ENCODE measurements around the gene SHF. TPM values are rescaled to one million over a fixed set of nuclear protein-coding genes. Genes with fewer than 3 reads are reported as not detected.

Gene SHF
- total and polyA plus RNA-seq, 2 of the 4 experiments (the other 2 are of a cell fraction): 1.8 to 3.5 TPM

GRCh38 chr15:45141386-45141785 lies 46.4 kb downstream of the SHF start:
- Histone ChIP-seq H2AK9ac (replicated peaks; ENCODE audit: low read depth, low read length, poor library complexity) (no peak overlapping the region), H3K4me1 (ENCODE audit: control insufficient read depth, insufficient read depth, low read length) (no peaks in the 10 kb centered on the region), H4K20me1 (ENCODE audit: insufficient read depth, low read length) (no peaks in the 10 kb centered on the region), H2BK15ac (ENCODE audit: low read depth, low read length) (no peak overlapping the region), H3K9me3 (ENCODE audit: control insufficient read depth, insufficient read depth, low read length) (no peaks in the 10 kb centered on the region), H2BK20ac (ENCODE audit: low read depth, low read length) (no peak overlapping the region), H4K8ac (ENCODE audit: low read depth in 2 of 2, low read length in 2 of 2) (no peak overlapping the region), H2BK120ac (ENCODE audit: low read depth, low read length) (no peak overlapping the region), H3K56ac (ENCODE audit: extremely low read depth, insufficient read depth, low read length) (no peak overlapping the region), H4K5ac (ENCODE audit: low read depth, low read length) (no peak overlapping the region), H3K9me1 (ENCODE audit: insufficient read depth, low read length) (no peaks in the 10 kb centered on the region), H3K4me2 (ENCODE audit: low read depth, low read length) (no peak overlapping the region), H2BK5ac (ENCODE audit: low read depth, low read length, poor library complexity, severe bottlenecking) (no peak overlapping the region), H3K27ac (ENCODE audit: insufficient read depth, low read length) (no peak overlapping the region), H3K14ac (replicated peaks; ENCODE audit: low read depth, low read length) (no peak overlapping the region), H3K4ac (ENCODE audit: low read depth, low read length) (no peak overlapping the region), H3K23ac (ENCODE audit: low read depth, low read length) (no peak overlapping the region), H3K18ac (ENCODE audit: low read depth, low read length) (no peak overlapping the region), H3K36me3 (ENCODE audit: control insufficient read depth, insufficient read depth, low read length) (no peaks in the 10 kb centered on the region), H2AFZ (replicated peaks; ENCODE audit: low read length, poor library complexity) (peak overlapping the region; percentile 32), H3K27me3 (ENCODE audit: control insufficient read depth, insufficient read depth, low read length) (peaks cover 49% of the 10 kb centered on the region), H3K4me3 (ENCODE audit: insufficient read depth, low read depth, low read length) (no peak overlapping the region), H2AK5ac (ENCODE audit: low read depth, low read length) (no peak overlapping the region), H4K91ac (ENCODE audit: insufficient read depth, low read depth, low read length) (no peak overlapping the region), H3K79me1 (ENCODE audit: low read depth in 1 of 2, low read length in 2 of 2) (no peaks in the 10 kb centered on the region), H3K9ac (ENCODE audit: low read depth, low read length) (no peak overlapping the region)
- intact Hi-C loops (cut with micrococcal nuclease) (no loop called here), in situ Hi-C loops (cut with MboI; ENCODE audit: low sequenced_read_pairs) (no loop called here), dilution Hi-C loops (cut with HindIII; ENCODE audit: low sequenced_read_pairs, unreplicated experiment) (no loop called here)
- BruUV-seq (replicated peaks): no TSS peak
- POLR2A ChIA-PET (ENCODE audit: unreplicated experiment): no interaction called here
- WGBS, 2 experiments (ENCODE audit: extremely low coverage in 2 of 2, insufficient read length in 1 of 2): no CpG with 5 or more reads among the region's 5 CpGs
- CTCF ChIA-PET: no interaction called here
- no peak for DNase-seq
- no peak for TF ChIP-seq ELK1 (IDR thresholded peaks at IDR 0.05; ENCODE audit: borderline replicate concordance, low read depth, low read length)
- no peak for TF ChIP-seq CHD1 (IDR thresholded peaks at IDR 0.05; ENCODE audit: low read depth, low read length)
- TF ChIP-seq FOS (IDR thresholded peaks at IDR 0.05; ENCODE audit: low read depth, low read length): no peak
- TF ChIP-seq CTCF (conservative IDR thresholded peaks at IDR 0.05; ENCODE audit: low read depth, low read length): no peak
- no peak for TF ChIP-seq RCOR1 (IDR thresholded peaks at IDR 0.05; ENCODE audit: insufficient replicate concordance, low read length)
- no peak for ATAC-seq (ENCODE audit: low read depth)
